NB4 (cell line): ENCODE measurements around the gene GALNTL6.

Source experiments
- MYC ChIP-seq: IDR thresholded peaks from 2 replicates; pipeline ENCODE4 v1.6.1; 2011; ENCODE audit warnings: low read depth, low read length
- POLR2A ChIP-seq: IDR thresholded peaks from 2 replicates; pipeline ENCODE4 v1.6.1; 2011; ENCODE audit warnings: mild to moderate bottlenecking; ENCODE audit not compliant: insufficient read length; ENCODE audit errors: extremely low read depth
- TF ChIP-seq, protein P1 (sequence below): IDR thresholded peaks from one replicate; pipeline ENCODE4 v1.5.1; 2012; ENCODE audit warnings: low read depth, low read length
- TF ChIP-seq, protein P2 (sequence below): IDR thresholded peaks from 2 replicates; pipeline ENCODE4 v1.6.1; 2011; ENCODE audit warnings: low read depth, low read length

DNA sequence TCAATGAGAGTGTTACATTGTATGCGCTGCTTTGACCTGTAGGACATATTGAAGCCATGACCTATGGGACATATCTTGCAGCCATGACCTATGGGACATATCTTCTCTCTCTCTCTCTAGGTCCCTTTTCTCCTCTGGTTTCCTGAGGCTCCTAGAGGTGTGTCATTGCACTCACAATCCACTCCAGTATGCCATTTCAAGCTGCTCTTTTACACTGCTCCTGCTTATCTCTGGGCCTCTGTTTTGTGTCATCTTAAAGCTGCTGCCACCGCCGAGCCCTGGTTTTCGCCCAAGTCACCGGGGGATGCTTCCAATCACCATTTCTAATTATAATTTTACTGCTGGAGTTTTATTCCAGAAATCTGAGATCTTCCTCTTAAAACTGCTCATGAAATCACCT lies 336.1 kb downstream of the GALNTL6 start:
- TF ChIP-seq, protein P1, sequence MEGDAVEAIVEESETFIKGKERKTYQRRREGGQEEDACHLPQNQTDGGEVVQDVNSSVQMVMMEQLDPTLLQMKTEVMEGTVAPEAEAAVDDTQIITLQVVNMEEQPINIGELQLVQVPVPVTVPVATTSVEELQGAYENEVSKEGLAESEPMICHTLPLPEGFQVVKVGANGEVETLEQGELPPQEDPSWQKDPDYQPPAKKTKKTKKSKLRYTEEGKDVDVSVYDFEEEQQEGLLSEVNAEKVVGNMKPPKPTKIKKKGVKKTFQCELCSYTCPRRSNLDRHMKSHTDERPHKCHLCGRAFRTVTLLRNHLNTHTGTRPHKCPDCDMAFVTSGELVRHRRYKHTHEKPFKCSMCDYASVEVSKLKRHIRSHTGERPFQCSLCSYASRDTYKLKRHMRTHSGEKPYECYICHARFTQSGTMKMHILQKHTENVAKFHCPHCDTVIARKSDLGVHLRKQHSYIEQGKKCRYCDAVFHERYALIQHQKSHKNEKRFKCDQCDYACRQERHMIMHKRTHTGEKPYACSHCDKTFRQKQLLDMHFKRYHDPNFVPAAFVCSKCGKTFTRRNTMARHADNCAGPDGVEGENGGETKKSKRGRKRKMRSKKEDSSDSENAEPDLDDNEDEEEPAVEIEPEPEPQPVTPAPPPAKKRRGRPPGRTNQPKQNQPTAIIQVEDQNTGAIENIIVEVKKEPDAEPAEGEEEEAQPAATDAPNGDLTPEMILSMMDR: no peak
- TF ChIP-seq POLR2A (no peak), MYC (no peak)
- TF ChIP-seq, protein P2, sequence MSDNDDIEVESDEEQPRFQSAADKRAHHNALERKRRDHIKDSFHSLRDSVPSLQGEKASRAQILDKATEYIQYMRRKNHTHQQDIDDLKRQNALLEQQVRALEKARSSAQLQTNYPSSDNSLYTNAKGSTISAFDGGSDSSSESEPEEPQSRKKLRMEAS: no peak
